Colonic mucosa (tissue), 4 donors: ENCODE data around the gene GDAP1L1. TPM values are rescaled to one million over a fixed set of nuclear protein-coding genes. Genes with fewer than 3 reads are reported as not detected.

Experiments used
- DNase-seq: peaks from one replicate; pipeline ENCODE4 v3.0.0-alpha.2; 2020
- H3K27ac ChIP-seq: fragments of 200-600 bp; one replicate; pipeline ENCODE4 v1.8.0; 2021
- H3K27me3 ChIP-seq: fragments of 200-600 bp; one replicate; pipeline ENCODE4 v1.8.0; 2021
- H3K36me3 ChIP-seq: fragments of 200-600 bp; one replicate; pipeline ENCODE4 v1.8.0; 2021
- H3K4me1 ChIP-seq: fragments of 200-600 bp; one replicate; pipeline ENCODE4 v1.8.0; 2021; ENCODE audit warnings: mild to moderate bottlenecking
- H3K4me3 ChIP-seq: fragments of 200-600 bp; one replicate; pipeline ENCODE4 v1.8.0; 2021
- H3K9ac ChIP-seq, 2 donors: one replicate each; pipeline ENCODE4 v1.7.0; 2013; ENCODE audit warnings: control low read depth in 2 of 2, low read depth in 2 of 2, low read length in 2 of 2
- H3K9me3 ChIP-seq: fragments of 200-600 bp; one replicate; pipeline ENCODE4 v1.8.0; 2021
- CTCF ChIP-seq: fragments of 200-600 bp; IDR thresholded peaks from one replicate; pipeline ENCODE4 v1.8.0; 2022; ENCODE audit warnings: antibody characterized with exemption, mild to moderate bottlenecking
- intact Hi-C: fragments of 100-400 bp; cut with DNase I; formaldehyde crosslinking; loops from one replicate; pipeline ENCODE4 v1.14.1; 2022
- total RNA-seq, 2 donors: library from RNA; stranded (reverse); fragmentation: NEBNext Ultra II Directional in 1 of 2; extraction: Animal tissue kit (Norgen Biotek cat#: 25700) in 1 of 2; gene quantifications; one replicate each; pipeline ENCODE4 v1.2.1, GENCODE V29; 2021
- donor health status: healthy.
- donor health status: DM: no; HTN: no; CAD: no.
- donor health status: DM: no; HTN: no; CAD: no.

The GDAP1L1 gene
- total RNA-seq, 2 donors from 2014 or later = not detected

GRCh38 chr20:44212792-44213191, 34.3 kb upstream of the GDAP1L1 start:
- H3K4me1 ChIP-seq = peaks cover 3% of the 10 kb centered on the region
- no peak overlapping the region for H3K27ac ChIP-seq
- intact Hi-C loops = loop anchor here (10.0 kb wide), 2 partner anchors 402 to 472 kb away; no protein-coding TSS in a partner anchor
- no peak for TF ChIP-seq CTCF
- no peaks in the 10 kb centered on the region for H3K9me3 ChIP-seq
- DNase-seq = no peak
- no peaks in the 10 kb centered on the region for H3K27me3 ChIP-seq
- H3K4me3 ChIP-seq = no peak overlapping the region
- H3K9ac ChIP-seq = no peak overlapping the region
- no peaks in the 10 kb centered on the region for H3K36me3 ChIP-seq

- no peak overlapping the region for H3K4me3 ChIP-seq
- peak; percentile 79 for TF ChIP-seq CTCF
- intact Hi-C loops = loop anchor here (5.0 to 10.0 kb wide), 3 partner anchors 257 to 470 kb away; no protein-coding TSS in a partner anchor
- no peaks in the 10 kb centered on the region for H3K36me3 ChIP-seq
- DNase-seq = peak; percentile 78
- no peak overlapping the region for H3K27ac ChIP-seq
- peaks cover 3% of the 10 kb centered on the region for H3K4me1 ChIP-seq
- no peaks in the 10 kb centered on the region for H3K27me3 ChIP-seq
- no peaks in the 10 kb centered on the region for H3K9me3 ChIP-seq
- peak overlapping the region in 1 of 2 donors; percentile 5 for H3K9ac ChIP-seq
These were observed 32.0 kb upstream of the GDAP1L1 start for GRCh38 chr20:44215125-44215524.

GRCh38 chr20:44217342-44218092, 29.6 kb upstream of the GDAP1L1 start:
- Histone ChIP-seq H3K4me1 (no peaks in the 10 kb centered on the region), H3K4me3 (no peak overlapping the region), H3K27ac (no peak overlapping the region), H3K9ac (peak overlapping the region in 1 of 2 donors; percentile 62), H3K9me3 (no peaks in the 10 kb centered on the region), H3K36me3 (no peaks in the 10 kb centered on the region), H3K27me3 (no peaks in the 10 kb centered on the region)
- DNase-seq = peak; percentile 87
- TF ChIP-seq CTCF = peak; percentile 88
- intact Hi-C loops = loop anchor here (2.0 to 10.0 kb wide), 5 partner anchors 93 to 467 kb away; partner anchors contain the start of gene FITM2

GRCh38 chr20:44218446-44218845, 28.7 kb upstream of the GDAP1L1 start:
- no peak for DNase-seq
- H3K36me3 ChIP-seq = no peaks in the 10 kb centered on the region
- no peak overlapping the region for H3K27ac ChIP-seq
- no peaks in the 10 kb centered on the region for H3K27me3 ChIP-seq
- H3K4me1 ChIP-seq = no peaks in the 10 kb centered on the region
- no peaks in the 10 kb centered on the region for H3K9me3 ChIP-seq
- H3K4me3 ChIP-seq = no peak overlapping the region
- TF ChIP-seq CTCF = no peak
- peak overlapping the region in 1 of 2 donors; percentile 62 for H3K9ac ChIP-seq
- intact Hi-C loops = loop anchor here (2.0 to 10.0 kb wide), 4 partner anchors 92 to 466 kb away; partner anchors contain the start of gene FITM2

GRCh38 chr20:44219170-44219730, 27.9 kb upstream of the GDAP1L1 start:
- Histone ChIP-seq H3K4me3 (no peak overlapping the region), H3K27ac (no peak overlapping the region), H3K9me3 (no peaks in the 10 kb centered on the region), H3K27me3 (no peaks in the 10 kb centered on the region), H3K36me3 (no peaks in the 10 kb centered on the region), H3K4me1 (no peaks in the 10 kb centered on the region), H3K9ac (no peak overlapping the region)
- DNase-seq = no peak
- intact Hi-C loops = loop anchor here (2.0 to 10.0 kb wide), 4 partner anchors 92 to 466 kb away; partner anchors contain the start of gene FITM2
- TF ChIP-seq CTCF = no peak
